CD4-positive, alpha-beta T cell treated with Interleukin-17A for 1 hour (primary cell): Measurements from ENCODE around the gene CD164L2.
"Not testable (repeated sequence)": the region's sequence is repeated elsewhere in the genome, so short reads cannot be mapped to it uniquely, and the experiment has no call there.

ENCODE experiments used
- DNase-seq: peaks from one replicate; pipeline ENCODE4 v3.0.0-alpha.2; 2020

The CD164L2 gene

DNA sequence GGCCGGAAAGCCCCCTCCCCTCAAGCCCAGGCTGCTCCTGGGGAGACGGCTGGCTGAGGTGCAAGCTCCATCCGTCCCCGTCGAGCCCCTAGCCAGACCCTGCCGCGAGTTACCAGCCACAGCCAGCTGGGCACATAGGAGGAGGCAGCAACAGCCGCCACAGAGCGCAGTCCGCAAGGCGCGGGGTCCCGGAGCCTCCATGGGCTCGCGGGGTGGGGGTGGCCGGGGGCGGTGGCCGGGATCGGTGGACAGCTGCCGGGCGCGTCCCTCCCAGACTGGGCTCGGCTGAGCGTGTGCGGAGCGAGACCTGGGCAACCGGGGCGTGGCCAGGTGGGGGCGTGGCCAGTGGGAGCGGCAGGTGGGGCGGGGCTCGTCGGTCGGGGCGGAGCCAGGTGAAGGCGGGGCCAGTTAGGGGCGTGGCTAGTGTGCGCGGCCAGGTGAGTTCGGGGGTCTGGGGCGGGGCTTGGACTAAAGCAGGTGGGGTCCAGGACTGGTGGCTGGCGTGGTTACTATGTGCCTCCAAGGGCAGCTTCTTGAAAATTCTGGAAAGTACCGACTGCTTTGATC is at the start of gene CD164L2:
CD164L2 (minus strand) TSS at position 295 of the 567 bp plus-strand sequence; CDS start at position 201, 94 bp downstream.
- peak; percentile 45 for DNase-seq

DNA sequence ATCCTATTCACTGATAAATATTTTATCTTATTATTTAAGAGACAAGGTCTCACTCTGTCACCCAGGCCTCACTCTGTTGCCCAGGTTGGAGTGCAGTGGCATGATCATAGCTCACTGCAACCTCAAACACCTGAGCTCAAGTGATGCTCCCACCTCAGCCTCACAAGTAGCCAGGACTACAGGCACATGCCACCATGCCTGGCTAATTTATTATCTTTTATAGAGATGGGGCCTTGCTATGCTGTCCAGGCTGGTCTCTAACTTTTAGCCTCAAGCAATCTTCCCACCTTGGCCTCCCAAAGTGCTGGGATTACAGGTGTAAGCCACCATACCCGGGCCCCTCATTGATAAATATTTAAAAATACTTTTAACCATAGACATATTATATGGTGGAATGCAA is 49.6 kb upstream of the CD164L2 start:
- DNase-seq: not testable (repeated sequence)

GRCh38 chr1:27431601-27431940 is 48.4 kb upstream of the CD164L2 start:
- DNase-seq: no peak

- DNase-seq: peak; percentile 59
Observed at GRCh38 chr1:27430903-27431600, 47.9 kb upstream of the CD164L2 start.

GRCh38 chr1:27429029-27429425 is 45.9 kb upstream of the CD164L2 start:
- no peak for DNase-seq

DNA sequence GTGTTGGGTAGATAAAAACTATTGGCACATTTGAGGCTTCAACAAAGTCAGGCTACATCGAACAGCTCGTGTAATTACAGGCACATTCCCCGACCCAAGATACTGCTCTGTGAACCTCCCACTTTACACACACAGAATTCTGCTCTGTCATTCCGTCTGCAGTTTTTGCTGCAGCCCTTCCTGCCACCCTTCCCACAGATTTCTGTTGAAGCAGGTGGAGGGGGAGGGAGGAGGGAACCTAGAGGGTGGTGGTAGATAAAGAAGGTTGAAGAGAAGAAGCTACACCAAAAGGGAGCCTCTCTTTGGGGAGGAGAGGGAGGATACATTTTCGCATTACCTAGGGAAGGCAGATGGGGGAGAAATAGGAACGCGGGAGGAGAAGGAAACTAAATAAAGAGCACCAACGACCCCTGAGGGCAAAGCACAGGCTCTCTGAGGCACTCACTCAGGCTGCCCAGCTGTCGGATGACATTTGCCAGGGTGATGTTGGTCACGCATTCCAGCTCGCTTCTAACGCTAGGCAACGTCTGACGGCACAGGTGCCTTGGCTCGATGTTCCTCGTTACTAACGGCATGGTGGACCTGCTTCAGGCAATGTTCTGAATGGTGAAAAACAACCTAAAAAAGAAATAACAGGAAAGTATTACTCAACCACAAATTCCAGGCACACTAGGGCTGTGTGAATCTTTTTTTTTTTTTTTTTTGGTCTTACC is 45.3 kb upstream of the CD164L2 start:
- no peak for DNase-seq

- DNase-seq: no peak
Observed at GRCh38 chr1:27427816-27428315, 44.7 kb upstream of the CD164L2 start.

GRCh38 chr1:27427329-27427728 is 44.2 kb upstream of the CD164L2 start:
- no peak for DNase-seq

GRCh38 chr1:27423709-27424108 is 40.6 kb upstream of the CD164L2 start:
- DNase-seq: no peak

- DNase-seq: peak; percentile 54
Observed at GRCh38 chr1:27418326-27419185, 35.4 kb upstream of the CD164L2 start.

- no peak for DNase-seq
Observed at GRCh38 chr1:27417713-27418112, 34.6 kb upstream of the CD164L2 start.

DNA sequence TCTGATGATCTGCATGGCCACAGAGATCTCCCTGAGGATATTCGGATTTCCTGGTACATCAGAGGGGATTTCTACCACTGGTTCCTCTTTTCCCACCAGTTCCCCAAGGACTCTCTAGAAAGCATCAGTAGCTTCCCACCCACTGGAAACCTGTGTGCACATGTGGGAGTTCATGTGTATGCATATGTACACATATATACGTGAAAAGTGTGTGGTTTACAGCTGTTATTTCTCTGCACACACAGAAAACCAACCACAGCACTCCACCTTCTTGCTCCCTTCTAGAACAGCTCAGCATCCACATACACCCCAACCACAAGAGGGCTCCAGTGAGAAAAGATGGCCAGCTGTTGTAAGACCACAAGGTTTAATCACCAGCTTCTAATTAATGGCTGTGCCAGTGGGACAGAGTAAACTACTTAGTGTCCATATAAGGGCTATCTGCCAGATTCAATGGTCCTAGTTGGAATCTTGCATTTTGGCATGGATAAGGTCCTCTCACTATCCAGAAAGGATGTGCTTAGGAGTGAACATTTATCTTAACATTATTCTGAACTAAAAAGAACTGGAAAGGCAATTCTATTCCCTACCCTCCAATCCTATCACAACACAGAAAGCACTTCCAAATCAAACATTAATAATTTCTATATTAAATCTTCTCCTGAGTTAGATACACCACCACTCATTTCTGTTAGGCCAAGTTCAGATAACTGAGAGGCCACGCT is 33.4 kb upstream of the CD164L2 start:
- DNase-seq: peak; percentile 79

GRCh38 chr1:27414091-27414490 is 31.0 kb upstream of the CD164L2 start:
- no peak for DNase-seq

DNA sequence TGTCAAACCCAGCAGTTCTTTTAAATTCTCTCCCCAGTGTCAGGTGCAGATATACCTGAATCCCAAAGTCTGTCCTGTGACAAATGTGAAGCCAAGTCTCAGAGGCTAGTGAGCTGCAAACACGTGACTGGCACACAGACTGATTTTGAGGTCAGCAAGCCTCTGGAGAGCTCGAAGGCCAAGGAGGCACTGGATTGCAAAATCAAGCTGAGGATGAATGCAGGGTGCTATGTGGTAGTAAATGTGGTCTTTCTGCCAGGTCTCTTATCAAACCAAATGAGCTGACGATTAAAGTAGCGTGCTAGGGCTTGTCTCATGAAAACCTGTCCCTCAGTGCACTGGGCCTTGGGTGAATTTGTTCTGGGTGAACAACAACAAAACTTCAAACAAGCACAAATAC is 29.9 kb upstream of the CD164L2 start:
- no peak for DNase-seq

DNA sequence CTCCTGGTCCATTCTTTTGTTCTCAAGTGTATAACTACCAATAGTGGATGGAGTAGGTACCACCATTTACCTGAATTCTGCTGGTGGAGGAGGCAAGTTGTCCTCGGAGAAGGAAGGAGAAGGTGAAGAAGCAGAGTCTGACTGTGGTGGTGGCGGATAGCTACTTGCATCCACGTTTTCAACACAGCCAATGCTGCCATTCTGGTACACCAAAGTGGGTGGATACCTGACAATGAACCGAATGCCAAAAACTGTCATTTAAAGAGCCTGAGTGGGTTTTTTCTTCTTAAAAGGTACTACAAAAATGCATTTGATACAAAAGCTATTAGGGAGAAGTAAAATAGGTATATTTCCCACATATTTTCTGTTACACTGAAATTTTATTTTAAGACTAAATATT is 29.4 kb upstream of the CD164L2 start:
- DNase-seq: no peak

GRCh38 chr1:27410709-27411108 is 27.6 kb upstream of the CD164L2 start:
- DNase-seq: no peak

- DNase-seq: no peak
Observed at GRCh38 chr1:27409669-27410068, 26.5 kb upstream of the CD164L2 start.

DNA sequence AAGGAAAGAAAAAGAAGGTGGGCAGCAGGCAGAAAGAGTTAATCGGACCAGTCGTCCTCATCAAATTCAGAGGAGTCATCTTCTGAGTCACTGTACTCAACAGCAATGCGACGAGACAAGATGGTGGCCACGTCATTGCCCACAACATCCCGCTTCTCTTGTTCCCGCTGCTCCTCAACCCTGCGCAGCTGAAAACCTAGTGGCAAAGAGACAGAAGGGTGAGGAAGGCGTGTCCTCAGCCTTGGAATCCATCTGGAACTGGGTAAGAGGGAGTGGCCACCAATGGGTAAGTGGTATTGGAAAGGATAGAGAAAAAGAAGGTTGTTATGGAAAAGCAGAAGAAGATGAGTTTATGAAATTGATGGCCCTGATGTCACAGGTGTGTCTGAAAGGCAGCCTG is 25.0 kb upstream of the CD164L2 start:
- no peak for DNase-seq

DNA sequence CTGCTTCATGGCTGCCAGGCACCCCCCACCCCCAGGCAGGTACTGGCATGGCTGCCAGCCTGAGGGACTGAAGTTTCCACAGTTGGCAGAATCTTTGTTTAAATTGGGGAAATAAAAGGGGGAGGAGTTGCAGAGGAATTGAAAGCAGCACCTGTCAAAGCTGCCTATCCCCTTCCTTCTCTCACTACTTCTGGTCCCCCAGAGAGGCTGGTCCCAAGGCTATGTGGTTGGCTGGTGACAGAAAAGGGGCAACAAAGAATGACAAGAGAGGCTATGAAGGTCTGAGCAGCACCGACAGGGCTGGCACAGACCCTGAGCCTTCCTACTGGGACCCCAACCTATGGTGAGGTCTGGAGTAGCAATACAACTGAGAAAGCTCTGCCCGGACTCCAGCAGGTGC is 23.7 kb upstream of the CD164L2 start:
- DNase-seq: not testable (repeated sequence)

- no peak for DNase-seq
Observed at GRCh38 chr1:27406362-27406680, 23.2 kb upstream of the CD164L2 start.

DNA sequence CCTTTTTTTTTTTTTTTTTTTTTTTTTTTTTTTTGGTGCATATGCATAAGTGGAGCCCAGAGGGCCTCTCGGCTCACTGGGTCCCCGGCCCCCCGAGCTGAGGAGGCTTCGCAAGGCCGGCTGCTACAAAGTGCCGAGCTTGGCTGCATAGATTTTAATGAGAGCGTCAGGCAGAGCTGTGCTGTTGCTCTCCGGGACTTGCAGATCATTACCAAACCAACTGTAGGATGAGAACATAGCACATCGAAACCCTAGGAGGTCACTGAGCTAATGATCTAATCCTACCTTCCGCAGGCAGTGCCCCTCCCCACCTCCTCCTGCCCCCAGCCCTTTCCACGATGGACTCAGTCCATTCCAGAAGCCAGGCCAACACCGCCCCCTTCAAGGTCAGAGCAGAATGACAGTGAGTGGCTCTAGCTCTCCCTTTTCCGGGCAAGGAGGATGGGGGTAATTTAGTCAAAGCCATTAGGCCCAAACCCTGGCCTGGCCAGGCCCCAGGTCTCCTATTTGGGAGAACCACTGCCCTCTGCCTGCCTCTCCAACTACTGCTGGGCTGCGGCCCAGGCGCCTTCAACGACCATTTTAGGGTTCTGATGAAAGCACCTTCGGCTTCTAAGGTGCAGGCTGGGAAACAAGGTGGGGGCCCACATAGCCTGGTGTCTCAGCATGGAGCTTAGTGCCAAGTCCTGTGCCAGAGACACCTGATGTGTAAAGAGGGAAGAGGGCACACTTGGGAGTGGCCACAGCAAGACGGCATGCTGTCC is 22.6 kb upstream of the CD164L2 start:
- not testable (repeated sequence) for DNase-seq

GRCh38 chr1:27405074-27405473 is 21.9 kb upstream of the CD164L2 start:
- DNase-seq: no peak
